ENCODE results near the gene AKAP6. TPM values are rescaled to one million over a fixed set of nuclear protein-coding genes. Genes with fewer than 3 reads are reported as not detected.

The AKAP6 gene
- total RNA-seq, 1 experiment from 2014 or later, result 1.9 TPM

DNA sequence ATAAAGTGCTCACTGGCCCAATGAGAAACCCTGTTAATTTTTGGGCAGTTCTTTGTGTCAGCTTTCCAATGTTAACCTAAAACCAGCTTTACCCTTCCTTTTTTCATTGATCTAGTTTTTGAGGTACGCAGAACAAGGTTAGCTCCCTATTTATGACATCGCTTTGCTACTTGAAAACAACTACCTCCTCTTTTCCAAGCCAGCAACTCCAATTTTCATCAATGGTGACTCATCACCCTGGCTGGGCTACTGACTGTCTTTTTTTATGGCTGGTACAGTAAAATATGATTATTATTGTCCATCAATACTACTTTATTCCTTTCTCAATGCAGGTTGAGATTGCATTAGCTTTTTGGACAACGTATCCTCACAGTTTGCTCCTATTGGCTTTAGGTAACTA lies 22.5 kb upstream of the AKAP6 start:
- no peak overlapping the region for H2AFZ ChIP-seq (ENCODE audit: low read depth, low read length, poor library complexity, severe bottlenecking)
- H3K9ac ChIP-seq (ENCODE audit: low read length), result no peak overlapping the region
- no peaks in the 10 kb centered on the region for H3K36me3 ChIP-seq (ENCODE audit: control insufficient read depth in 1 of 2, insufficient read depth in 2 of 2, low read length in 2 of 2)
- ChIA-PET POLR2A (no interaction called here), CTCF (no interaction called here), RAD21 (ENCODE audit: low non-redundant PET in 1 of 2, low total read pairs in 2 of 2, uncharacterized antibody in 2 of 2, unreplicated experiment in 2 of 2) (no interaction called here)
- H3K4me1 ChIP-seq (ENCODE audit: control insufficient read depth in 1 of 2, insufficient read depth in 2 of 2, low read length in 2 of 2), result no peaks in the 10 kb centered on the region
- BruUV-seq (replicated peaks), result no TSS peak
- H3K9me3 ChIP-seq (ENCODE audit: control insufficient read depth in 1 of 2, insufficient read depth in 1 of 2, low read depth in 1 of 2, low read length in 2 of 2), result no peaks in the 10 kb centered on the region
- no peak for ATAC-seq
- H3K9me2 ChIP-seq (ENCODE audit: insufficient read depth), result no peaks in the 10 kb centered on the region
- no peak overlapping the region for H3K27ac ChIP-seq (ENCODE audit: low read depth, low read length)
- H3K4me3 ChIP-seq (replicated peaks in 1 of 2; ENCODE audit: low read depth in 1 of 2, low read length in 2 of 2), result no peak overlapping the region
- H3K79me2 ChIP-seq (ENCODE audit: insufficient read depth, low read length), result no peaks in the 10 kb centered on the region
- intact Hi-C loops (cut with micrococcal nuclease), result no loop called here
- H4K20me1 ChIP-seq (ENCODE audit: insufficient read depth), result no peaks in the 10 kb centered on the region
- TF ChIP-seq REST (IDR thresholded peaks at IDR 0.05; ENCODE audit: low read depth) (no peak), CBX3 (IDR thresholded peaks at IDR 0.05; ENCODE audit: low read depth) (no peak), ZNF274 (IDR thresholded peaks at IDR 0.05; ENCODE audit: low read depth, low read length) (no peak), POLR2A (IDR thresholded peaks at IDR 0.05; ENCODE audit: borderline replicate concordance, extremely low read depth, insufficient read depth, insufficient read length) (no peak), EZH2 (IDR thresholded peaks at IDR 0.05) (no peak), JUND (IDR thresholded peaks at IDR 0.05) (no peak), RAD21 (IDR thresholded peaks at IDR 0.05; ENCODE audit: low read depth) (no peak), SP1 (IDR thresholded peaks at IDR 0.05; ENCODE audit: low read depth) (no peak), FOSL1 (IDR thresholded peaks at IDR 0.05; ENCODE audit: low read depth) (no peak), SIN3A (IDR thresholded peaks at IDR 0.05; ENCODE audit: low read depth) (no peak), POLR2AphosphoS5 (IDR thresholded peaks at IDR 0.05; ENCODE audit: low read depth, low read length) (no peak)
- H3K27me3 ChIP-seq (ENCODE audit: insufficient read depth, low read length), result no peaks in the 10 kb centered on the region
- H3K4me2 ChIP-seq (ENCODE audit: low read length), result no peak overlapping the region
- no peak for DNase-seq (ENCODE audit: low read depth, low spot score)
